Mesendoderm (in vitro differentiated cells): Measurements from ENCODE around the gene SLC35E4.
"Not testable (repeated sequence)": the region's sequence is repeated elsewhere in the genome, so short reads cannot be mapped to it uniquely, and the experiment has no call there.

Source experiments
- DNase-seq: peaks from one replicate; pipeline ENCODE4 v3.0.0; 2013
- H2AK5ac ChIP-seq: 2 replicates; pipeline ENCODE4 v1.6.1; 2013; ENCODE audit warnings: low read length, inconsistent platforms
- H2BK120ac ChIP-seq: 2 replicates; pipeline ENCODE4 v1.6.1; 2013; ENCODE audit warnings: low read depth, mild to moderate bottlenecking, low read length, moderate library complexity, mixed read lengths
- H2BK15ac ChIP-seq: replicated peaks from 2 replicates; pipeline ENCODE4 v1.6.1; 2013; ENCODE audit warnings: low read depth, mild to moderate bottlenecking, moderate library complexity
- H2BK5ac ChIP-seq: 2 replicates; pipeline ENCODE4 v1.6.1; 2013; ENCODE audit warnings: low read length, inconsistent platforms
- H3K18ac ChIP-seq: 2 replicates; pipeline ENCODE4 v1.6.1; 2013; ENCODE audit warnings: mild to moderate bottlenecking, low read length, mixed read lengths
- H3K23ac ChIP-seq: one replicate; pipeline ENCODE4 v1.6.1; 2013; ENCODE audit warnings: low read length
- H3K27ac ChIP-seq: 2 replicates; pipeline ENCODE4 v1.5.1; 2013; ENCODE audit warnings: low read depth, mild to moderate bottlenecking, inconsistent platforms, low read length, moderate library complexity
- H3K27me3 ChIP-seq: 2 replicates; pipeline ENCODE4 v1.6.1; 2013; ENCODE audit warnings: low read length, control low read depth, mild to moderate bottlenecking, inconsistent platforms; ENCODE audit not compliant: insufficient read depth, poor library complexity
- H3K36me3 ChIP-seq: 2 replicates; pipeline ENCODE4 v1.6.1; 2013; ENCODE audit warnings: low read length, inconsistent platforms; ENCODE audit not compliant: control insufficient read depth, insufficient read depth
- H3K4ac ChIP-seq: one replicate; pipeline ENCODE4 v1.6.1; 2013; ENCODE audit warnings: low read depth, mild to moderate bottlenecking, low read length, moderate library complexity
- H3K4me1 ChIP-seq: 2 replicates; pipeline ENCODE4 v1.6.1; 2013; ENCODE audit warnings: low read depth, low read length, inconsistent platforms; ENCODE audit not compliant: control insufficient read depth
- H3K4me2 ChIP-seq: 2 replicates; pipeline ENCODE4 v1.6.1; 2013; ENCODE audit warnings: low read length
- H3K4me3 ChIP-seq: 2 replicates; pipeline ENCODE4 v1.5.1; 2013; ENCODE audit warnings: mild to moderate bottlenecking, low read length
- H3K56ac ChIP-seq: one replicate; pipeline ENCODE4 v1.6.1; 2013; ENCODE audit warnings: low read length
- H3K79me1 ChIP-seq: 2 replicates; pipeline ENCODE4 v1.6.1; 2013; ENCODE audit warnings: low read length, inconsistent platforms
- H3K79me2 ChIP-seq: 2 replicates; pipeline ENCODE4 v1.6.1; 2013; ENCODE audit warnings: mild to moderate bottlenecking, low read length; ENCODE audit not compliant: control insufficient read depth, insufficient read depth
- H3K9ac ChIP-seq: 2 replicates; pipeline ENCODE4 v1.6.1; 2013; ENCODE audit warnings: low read length, inconsistent platforms
- H4K5ac ChIP-seq: one replicate; pipeline ENCODE4 v1.6.1; 2013; ENCODE audit warnings: low read length
- H4K8ac ChIP-seq: one replicate; pipeline ENCODE4 v1.6.1; 2013; ENCODE audit warnings: low read depth, mild to moderate bottlenecking, control low read depth, low read length, moderate library complexity
- WGBS: extraction: QIAGEN DNeasy Blood & Tissue Kit; methylation state at CpG from one replicate; pipeline ENCODE4 v1.1.7; 2013; ENCODE audit warnings: low lambda C conversion rate, missing lambda C conversion rate; ENCODE audit not compliant: insufficient coverage; ENCODE audit errors: extremely low coverage; 5-methylcytosine and 5-hydroxymethylcytosine counted together

Gene SLC35E4

GRCh38 chr22:30614268-30614667, 21.3 kb upstream of the SLC35E4 start:
- Histone ChIP-seq H3K4me1 (no peaks in the 10 kb centered on the region), H2BK15ac (no peak overlapping the region), H3K4ac (no peak overlapping the region), H2AK5ac (no peak overlapping the region), H3K4me3 (no peak overlapping the region), H4K8ac (no peak overlapping the region), H3K27ac (no peak overlapping the region), H3K23ac (no peak overlapping the region), H3K79me1 (no peaks in the 10 kb centered on the region), H3K79me2 (no peaks in the 10 kb centered on the region), H3K18ac (no peak overlapping the region), H3K9ac (no peak overlapping the region), H3K36me3 (no peaks in the 10 kb centered on the region), H3K56ac (no peak overlapping the region), H3K4me2 (no peak overlapping the region), H4K5ac (no peak overlapping the region), H2BK5ac (no peak overlapping the region), H2BK120ac (no peak overlapping the region), H3K27me3 (no peaks in the 10 kb centered on the region)
- no peak for DNase-seq
- no CpG with 5 or more reads among the region's 7 CpGs for WGBS

- Histone ChIP-seq H3K4me3 (no peak overlapping the region), H3K27ac (no peak overlapping the region), H3K27me3 (no peaks in the 10 kb centered on the region), H4K5ac (no peak overlapping the region), H3K56ac (no peak overlapping the region), H3K4me1 (no peaks in the 10 kb centered on the region), H2BK5ac (no peak overlapping the region), H4K8ac (no peak overlapping the region), H3K23ac (no peak overlapping the region), H2BK120ac (no peak overlapping the region), H3K79me1 (no peaks in the 10 kb centered on the region), H3K79me2 (no peaks in the 10 kb centered on the region), H3K4me2 (no peak overlapping the region), H2AK5ac (no peak overlapping the region), H3K9ac (no peak overlapping the region), H3K36me3 (no peaks in the 10 kb centered on the region), H2BK15ac (no peak overlapping the region), H3K18ac (no peak overlapping the region), H3K4ac (no peak overlapping the region)
- DNase-seq, result no peak
These were observed 20.7 kb upstream of the SLC35E4 start for GRCh38 chr22:30614879-30615278.

GRCh38 chr22:30615543-30615954, 20.0 kb upstream of the SLC35E4 start:
- Histone ChIP-seq H2BK15ac (no peak overlapping the region), H3K18ac (no peak overlapping the region), H3K79me1 (no peaks in the 10 kb centered on the region), H3K79me2 (no peaks in the 10 kb centered on the region), H3K4me3 (no peak overlapping the region), H4K8ac (no peak overlapping the region), H3K56ac (no peak overlapping the region), H3K4ac (no peak overlapping the region), H3K27me3 (no peaks in the 10 kb centered on the region), H4K5ac (no peak overlapping the region), H3K36me3 (no peaks in the 10 kb centered on the region), H2BK5ac (no peak overlapping the region), H2BK120ac (no peak overlapping the region), H3K27ac (no peak overlapping the region), H3K4me2 (no peak overlapping the region), H3K4me1 (no peaks in the 10 kb centered on the region), H3K9ac (no peak overlapping the region), H2AK5ac (no peak overlapping the region), H3K23ac (no peak overlapping the region)
- DNase-seq, result no peak
- WGBS, result no CpG with 5 or more reads among the region's 7 CpGs

DNA sequence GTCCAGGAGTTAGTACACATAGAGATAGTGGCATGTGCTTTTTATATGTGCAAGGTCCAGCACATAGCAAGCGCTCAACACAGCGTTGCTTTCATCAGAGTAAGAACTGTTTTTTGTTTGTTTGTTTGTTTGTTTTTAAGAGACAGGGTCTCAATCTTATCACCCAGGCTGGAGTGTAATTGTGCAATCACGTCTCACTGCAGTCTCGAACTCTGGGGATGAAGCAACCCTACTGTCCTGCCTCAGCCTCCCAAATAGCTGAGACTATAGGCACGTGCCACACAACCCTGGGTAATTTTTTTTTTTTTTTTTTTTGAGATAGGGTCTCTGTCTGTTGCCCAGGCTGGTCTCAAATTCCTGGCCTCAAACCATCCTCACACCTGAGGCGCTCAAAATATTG, 17.8 kb upstream of the SLC35E4 start:
- Histone ChIP-seq H3K4me1 (no peaks in the 10 kb centered on the region), H3K23ac (no peak overlapping the region), H3K79me1 (no peaks in the 10 kb centered on the region), H3K9ac (no peak overlapping the region), H3K4me3 (no peak overlapping the region), H2BK120ac (no peak overlapping the region), H2AK5ac (no peak overlapping the region), H4K5ac (no peak overlapping the region), H3K56ac (no peak overlapping the region), H4K8ac (no peak overlapping the region), H3K18ac (no peak overlapping the region), H2BK5ac (no peak overlapping the region), H3K79me2 (no peaks in the 10 kb centered on the region), H2BK15ac (no peak overlapping the region), H3K4me2 (no peak overlapping the region), H3K36me3 (no peaks in the 10 kb centered on the region), H3K27me3 (no peaks in the 10 kb centered on the region), H3K27ac (no peak overlapping the region), H3K4ac (no peak overlapping the region)
- WGBS, result no CpG with 5 or more reads among the region's 6 CpGs
- no peak for DNase-seq

DNA sequence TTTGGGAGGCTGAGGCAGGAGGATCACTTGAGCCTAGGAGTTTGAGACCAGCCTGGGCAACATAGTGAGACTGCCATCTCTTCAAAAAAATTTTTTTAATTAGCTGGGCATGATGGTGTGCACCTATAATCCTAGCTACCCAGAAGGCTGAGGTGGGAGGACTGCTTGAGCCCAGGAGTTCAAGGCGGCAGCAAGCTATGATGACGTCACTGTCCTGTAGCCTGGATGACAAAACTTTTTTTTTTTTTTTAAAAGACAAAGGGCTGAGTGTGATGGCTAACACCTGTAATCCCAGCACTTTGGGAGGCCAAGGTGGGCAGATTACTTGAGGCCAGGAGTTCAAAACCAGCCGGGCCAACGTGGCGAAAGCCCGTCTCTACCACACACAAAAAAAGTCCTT, 15.7 kb upstream of the SLC35E4 start:
- not testable (repeated sequence) for H2BK15ac ChIP-seq, H4K8ac ChIP-seq, H2BK5ac ChIP-seq, H3K36me3 ChIP-seq, H2AK5ac ChIP-seq, H3K4me1 ChIP-seq, H3K4me3 ChIP-seq, H2BK120ac ChIP-seq, H3K4ac ChIP-seq, H3K4me2 ChIP-seq, DNase-seq, H3K79me1 ChIP-seq, H3K56ac ChIP-seq, H3K27me3 ChIP-seq, H3K27ac ChIP-seq, H3K18ac ChIP-seq, H3K23ac ChIP-seq, H3K9ac ChIP-seq, H3K79me2 ChIP-seq, H4K5ac ChIP-seq
- WGBS, result no CpG with 5 or more reads among the region's 6 CpGs

DNA sequence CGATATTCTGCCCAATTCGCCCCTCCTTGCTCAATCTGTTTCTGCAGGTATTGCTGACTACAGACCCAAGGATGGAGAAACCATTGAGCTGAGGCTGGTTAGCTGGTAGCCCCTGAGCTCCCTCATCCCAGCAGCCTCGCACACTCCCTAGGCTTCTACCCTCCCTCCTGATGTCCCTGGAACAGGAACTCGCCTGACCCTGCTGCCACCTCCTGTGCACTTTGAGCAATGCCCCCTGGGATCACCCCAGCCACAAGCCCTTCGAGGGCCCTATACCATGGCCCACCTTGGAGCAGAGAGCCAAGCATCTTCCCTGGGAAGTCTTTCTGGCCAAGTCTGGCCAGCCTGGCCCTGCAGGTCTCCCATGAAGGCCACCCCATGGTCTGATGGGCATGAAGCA, 9.2 kb upstream of the SLC35E4 start:
- H2BK15ac ChIP-seq, result no peak overlapping the region
- no peak overlapping the region for H3K4me3 ChIP-seq
- H2BK5ac ChIP-seq, result no peak overlapping the region
- H3K4ac ChIP-seq, result no peak overlapping the region
- H3K36me3 ChIP-seq, result no peaks in the 10 kb centered on the region
- H3K4me2 ChIP-seq, result no peak overlapping the region
- H3K27me3 ChIP-seq, result no peaks in the 10 kb centered on the region
- H2AK5ac ChIP-seq, result no peak overlapping the region
- no peaks in the 10 kb centered on the region for H3K79me2 ChIP-seq
- no peak overlapping the region for H3K56ac ChIP-seq
- no peak overlapping the region for H4K8ac ChIP-seq
- WGBS, result no CpG with 5 or more reads among the region's 5 CpGs
- no peaks in the 10 kb centered on the region for H3K4me1 ChIP-seq
- no peak overlapping the region for H2BK120ac ChIP-seq
- no peak overlapping the region for H3K27ac ChIP-seq
- no peak overlapping the region for H4K5ac ChIP-seq
- H3K18ac ChIP-seq, result no peak overlapping the region
- no peak for DNase-seq
- no peaks in the 10 kb centered on the region for H3K79me1 ChIP-seq
- H3K23ac ChIP-seq, result no peak overlapping the region
- H3K9ac ChIP-seq, result no peak overlapping the region
